Left ventricle myocardium superior (tissue), 1 donor: Measurements from ENCODE around the gene ZNF69. TPM values are rescaled to one million over a fixed set of nuclear protein-coding genes. Genes with fewer than 3 reads are reported as not detected.
"Not testable (repeated sequence)": the region's sequence is repeated elsewhere in the genome, so short reads cannot be mapped to it uniquely, and the experiment has no call there.

Experiments used
- ATAC-seq: fragments of 200-7000 bp; cut with Tn5 transposase; one replicate; pipeline ENCODE4 v1.9.1; 2020; ENCODE audit warnings: mild to moderate bottlenecking, moderate library complexity
- DNase-seq: peaks from one replicate; pipeline ENCODE4 v3.0.0-alpha.2; 2020
- intact Hi-C: fragments of 100-400 bp; cut with micrococcal nuclease; formaldehyde crosslinking; loops from one replicate; pipeline ENCODE4 v1.11.0; 2022
- total RNA-seq: library from RNA; stranded (reverse); fragmentation: NEBNext Ultra II Directional; extraction: Animal tissue kit (Norgen Biotek cat#: 25700); gene quantifications from one replicate; pipeline ENCODE4 v1.2.1, GENCODE V29; 2021
- donor health status: DM: no; HTN: yes; CAD: no; lungs with severe emphysema.

The ZNF69 gene
- total RNA-seq, 1 donor from 2014 or later, result 4.0 TPM

DNA sequence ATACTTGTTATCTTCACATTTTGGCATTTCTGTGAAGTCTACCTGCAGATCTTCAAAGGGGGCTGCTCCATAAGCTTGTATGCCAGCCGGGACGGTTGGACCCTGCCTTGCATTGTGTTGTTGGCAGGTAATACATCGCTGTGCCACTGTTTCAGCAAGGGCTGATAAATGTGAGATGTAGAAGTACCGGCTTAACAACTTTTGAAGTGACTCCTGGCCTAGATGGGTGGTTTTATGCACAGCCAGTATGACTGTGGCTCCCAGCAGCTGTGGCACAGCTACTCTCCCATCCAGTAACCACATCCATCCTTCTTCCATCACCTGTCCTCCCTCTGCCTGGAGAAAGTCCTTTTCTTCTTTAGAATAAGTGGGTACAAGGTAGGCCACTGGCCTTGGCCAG lies 57.1 kb downstream of the ZNF69 start:
- no peak for DNase-seq
- ATAC-seq, result no peak
- intact Hi-C loops, result no loop called here

DNA sequence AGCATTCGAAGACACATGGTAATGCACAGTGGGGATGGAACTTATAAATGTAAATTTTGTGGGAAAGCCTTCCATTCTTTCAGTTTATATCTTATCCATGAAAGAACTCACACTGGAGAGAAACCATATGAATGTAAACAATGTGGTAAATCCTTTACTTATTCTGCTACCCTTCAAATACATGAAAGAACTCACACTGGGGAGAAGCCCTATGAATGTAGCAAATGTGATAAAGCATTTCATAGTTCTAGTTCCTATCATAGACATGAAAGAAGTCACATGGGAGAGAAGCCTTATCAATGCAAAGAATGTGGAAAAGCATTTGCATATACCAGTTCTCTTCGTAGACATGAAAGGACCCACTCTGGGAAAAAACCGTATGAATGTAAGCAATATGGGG lies 61.1 kb downstream of the ZNF69 start:
- DNase-seq (no peak), ATAC-seq (no peak)
- intact Hi-C loops, result no loop called here

DNA sequence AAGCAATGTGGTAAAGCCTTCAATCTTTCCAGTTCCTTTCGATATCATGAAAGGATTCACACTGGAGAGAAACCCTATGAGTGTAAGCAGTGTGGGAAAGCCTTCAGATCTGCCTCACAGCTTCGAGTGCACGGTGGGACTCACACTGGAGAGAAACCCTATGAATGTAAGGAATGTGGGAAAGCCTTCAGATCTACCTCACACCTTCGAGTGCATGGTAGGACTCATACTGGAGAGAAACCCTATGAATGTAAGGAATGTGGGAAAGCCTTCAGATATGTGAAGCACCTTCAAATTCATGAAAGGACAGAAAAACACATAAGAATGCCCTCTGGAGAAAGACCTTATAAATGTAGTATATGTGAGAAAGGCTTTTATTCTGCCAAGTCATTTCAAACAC lies 61.6 kb downstream of the ZNF69 start:
- no peak for DNase-seq
- no peak for ATAC-seq
- intact Hi-C loops, result no loop called here

DNA sequence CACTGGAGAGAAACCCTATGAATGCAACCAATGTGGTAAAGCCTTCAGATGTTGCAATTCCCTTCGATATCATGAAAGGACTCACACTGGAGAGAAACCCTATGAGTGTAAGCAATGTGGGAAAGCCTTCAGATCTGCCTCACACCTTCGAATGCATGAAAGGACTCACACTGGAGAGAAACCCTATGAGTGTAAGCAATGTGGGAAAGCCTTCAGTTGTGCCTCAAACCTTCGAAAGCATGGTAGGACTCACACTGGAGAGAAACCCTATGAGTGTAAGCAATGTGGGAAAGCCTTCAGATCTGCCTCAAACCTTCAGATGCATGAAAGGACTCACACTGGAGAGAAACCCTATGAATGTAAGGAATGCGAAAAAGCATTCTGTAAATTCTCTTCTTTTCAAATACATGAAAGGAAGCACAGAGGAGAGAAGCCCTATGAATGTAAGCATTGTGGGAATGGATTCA lies 62.1 kb downstream of the ZNF69 start:
- intact Hi-C loops, DNase-seq, ATAC-seq: not testable (repeated sequence)

DNA sequence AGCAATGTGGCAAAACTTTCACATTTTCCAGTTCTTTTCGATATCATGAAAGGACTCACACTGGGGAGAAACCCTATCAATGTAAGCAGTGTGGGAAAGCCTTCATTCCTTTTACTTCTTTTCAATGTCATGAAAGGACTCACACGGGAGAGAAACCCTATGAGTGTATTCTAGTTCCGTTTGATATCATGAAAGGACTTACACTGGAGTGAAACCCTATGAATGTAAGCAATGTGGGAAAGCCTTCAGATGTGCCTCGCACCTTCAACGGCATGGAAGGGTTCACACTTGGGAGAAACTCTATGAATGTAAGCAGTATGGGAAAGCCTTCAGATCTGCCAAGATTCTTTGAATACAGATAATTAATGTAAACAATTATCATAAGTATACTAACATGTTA lies 62.7 kb downstream of the ZNF69 start:
- ATAC-seq, result no peak
- DNase-seq, result no peak
- intact Hi-C loops, result no loop called here

Other genes with a start within 250 kb of the ZNF69 start
- 3.1 TPM for gene ZNF823, start 148.8 kb upstream of the ZNF69 start, total RNA-seq
- gene ZNF441, start 120.8 kb upstream of the ZNF69 start, total RNA-seq, result 4.5 TPM
- 2.6 TPM for gene ZNF491, start 89.3 kb upstream of the ZNF69 start, total RNA-seq
- 4.5 TPM for gene ZNF440, start 73.5 kb upstream of the ZNF69 start, total RNA-seq
- gene ZNF439, start 39.1 kb upstream of the ZNF69 start, total RNA-seq, result 3.7 TPM
- 4.0 TPM for gene ZNF700, start 37.3 kb downstream of the ZNF69 start, total RNA-seq
- 4.0 TPM for gene ZNF763, start 77.3 kb downstream of the ZNF69 start, total RNA-seq
- 3.1 TPM for gene ZNF433, start 147.9 kb downstream of the ZNF69 start, total RNA-seq
- 0.32 TPM for gene ZNF878, start 165.2 kb downstream of the ZNF69 start, total RNA-seq
- gene ZNF844, start 176.9 kb downstream of the ZNF69 start, total RNA-seq, result 14.9 TPM